Left ventricle myocardium inferior (tissue), 1 donor: Measurements from ENCODE around the gene SPATA31C2. TPM values are rescaled to one million over a fixed set of nuclear protein-coding genes. Genes with fewer than 3 reads are reported as not detected.

Experiments used
- DNase-seq: peaks from one replicate; pipeline ENCODE4 v3.0.0-alpha.2; 2020
- H3K27ac ChIP-seq: fragments of 200-600 bp; replicated peaks from 2 replicates; pipeline ENCODE4 v1.8.0; 2021
- H3K27me3 ChIP-seq: fragments of 200-600 bp; 2 replicates; pipeline ENCODE4 v1.8.0; 2021; ENCODE audit warnings: low read depth
- H3K36me3 ChIP-seq: fragments of 200-600 bp; 2 replicates; pipeline ENCODE4 v1.8.0; 2021
- H3K4me1 ChIP-seq: fragments of 200-600 bp; 2 replicates; pipeline ENCODE4 v1.8.0; 2021
- H3K4me3 ChIP-seq: fragments of 200-600 bp; 2 replicates; pipeline ENCODE4 v1.8.0; 2021; ENCODE audit warnings: mild to moderate bottlenecking, moderate library complexity
- H3K9me3 ChIP-seq: fragments of 200-600 bp; replicated peaks from 2 replicates; pipeline ENCODE4 v1.8.0; 2021
- intact Hi-C: fragments of 100-400 bp; cut with micrococcal nuclease; formaldehyde crosslinking; loops from one replicate; pipeline ENCODE4 v1.11.0; 2022
- total RNA-seq: library from RNA; stranded (reverse); fragmentation: NEBNext Ultra II Directional; extraction: Animal tissue kit (Norgen Biotek cat#: 25700); gene quantifications from one replicate; pipeline ENCODE4 v1.2.1, GENCODE V29; 2021
- TF ChIP-seq, protein P1 (sequence below): fragments of 200-600 bp; IDR thresholded peaks from 2 replicates; pipeline ENCODE4 v1.8.0; 2021; ENCODE audit warnings: antibody characterized with exemption, mild to moderate bottlenecking, borderline replicate concordance
- donor health status: DM: no; HTN: yes; CAD: no; lungs with severe emphysema.

The SPATA31C2 gene
- total RNA-seq, 1 donor from 2014 or later: not detected

- Histone ChIP-seq H3K4me3 (no peak overlapping the region), H3K4me1 (peaks cover 12% of the 10 kb centered on the region), H3K9me3 (no peaks in the 10 kb centered on the region), H3K27ac (no peak overlapping the region), H3K36me3 (no peaks in the 10 kb centered on the region), H3K27me3 (peaks cover 5% of the 10 kb centered on the region)
- intact Hi-C loops: no loop called here
- TF ChIP-seq, protein P1, sequence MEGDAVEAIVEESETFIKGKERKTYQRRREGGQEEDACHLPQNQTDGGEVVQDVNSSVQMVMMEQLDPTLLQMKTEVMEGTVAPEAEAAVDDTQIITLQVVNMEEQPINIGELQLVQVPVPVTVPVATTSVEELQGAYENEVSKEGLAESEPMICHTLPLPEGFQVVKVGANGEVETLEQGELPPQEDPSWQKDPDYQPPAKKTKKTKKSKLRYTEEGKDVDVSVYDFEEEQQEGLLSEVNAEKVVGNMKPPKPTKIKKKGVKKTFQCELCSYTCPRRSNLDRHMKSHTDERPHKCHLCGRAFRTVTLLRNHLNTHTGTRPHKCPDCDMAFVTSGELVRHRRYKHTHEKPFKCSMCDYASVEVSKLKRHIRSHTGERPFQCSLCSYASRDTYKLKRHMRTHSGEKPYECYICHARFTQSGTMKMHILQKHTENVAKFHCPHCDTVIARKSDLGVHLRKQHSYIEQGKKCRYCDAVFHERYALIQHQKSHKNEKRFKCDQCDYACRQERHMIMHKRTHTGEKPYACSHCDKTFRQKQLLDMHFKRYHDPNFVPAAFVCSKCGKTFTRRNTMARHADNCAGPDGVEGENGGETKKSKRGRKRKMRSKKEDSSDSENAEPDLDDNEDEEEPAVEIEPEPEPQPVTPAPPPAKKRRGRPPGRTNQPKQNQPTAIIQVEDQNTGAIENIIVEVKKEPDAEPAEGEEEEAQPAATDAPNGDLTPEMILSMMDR: no peak
- no peak for DNase-seq
Measured at GRCh38 chr9:88180081-88180765, 41.9 kb upstream of the SPATA31C2 start.

- Histone ChIP-seq H3K4me3 (no peak overlapping the region), H3K36me3 (no peaks in the 10 kb centered on the region), H3K27ac (no peak overlapping the region), H3K27me3 (peaks cover 5% of the 10 kb centered on the region), H3K4me1 (peaks cover 7% of the 10 kb centered on the region), H3K9me3 (no peaks in the 10 kb centered on the region)
- intact Hi-C loops: no loop called here
- TF ChIP-seq, protein P1: no peak
- DNase-seq: peak; percentile 18
Measured at GRCh38 chr9:88179062-88179521, 40.8 kb upstream of the SPATA31C2 start.

DNA sequence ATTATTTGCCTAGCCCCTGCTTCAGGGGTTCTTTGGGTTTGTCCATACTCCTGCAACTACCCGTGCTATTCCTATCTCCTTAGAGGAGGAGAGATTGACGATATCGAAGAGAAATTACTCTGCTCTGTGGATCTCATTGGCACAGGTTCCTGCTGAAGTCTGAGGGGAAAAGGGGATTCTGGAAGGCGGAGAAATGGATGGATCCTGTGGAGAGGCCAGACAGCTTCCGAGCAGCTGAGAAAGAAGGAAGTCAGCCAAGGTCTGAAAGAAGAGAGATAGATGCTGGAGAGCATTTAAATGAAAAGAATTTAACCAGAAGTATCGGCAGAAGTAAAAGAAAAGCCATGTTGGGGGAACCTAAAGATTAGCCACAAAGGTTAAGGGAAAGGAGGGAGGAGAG is 40.4 kb upstream of the SPATA31C2 start:
- TF ChIP-seq, protein P1: no peak
- peaks cover 5% of the 10 kb centered on the region for H3K27me3 ChIP-seq
- H3K36me3 ChIP-seq: no peaks in the 10 kb centered on the region
- peaks cover 2% of the 10 kb centered on the region for H3K4me1 ChIP-seq
- H3K27ac ChIP-seq: no peak overlapping the region
- DNase-seq: no peak
- no peaks in the 10 kb centered on the region for H3K9me3 ChIP-seq
- intact Hi-C loops: no loop called here
- no peak overlapping the region for H3K4me3 ChIP-seq

DNA sequence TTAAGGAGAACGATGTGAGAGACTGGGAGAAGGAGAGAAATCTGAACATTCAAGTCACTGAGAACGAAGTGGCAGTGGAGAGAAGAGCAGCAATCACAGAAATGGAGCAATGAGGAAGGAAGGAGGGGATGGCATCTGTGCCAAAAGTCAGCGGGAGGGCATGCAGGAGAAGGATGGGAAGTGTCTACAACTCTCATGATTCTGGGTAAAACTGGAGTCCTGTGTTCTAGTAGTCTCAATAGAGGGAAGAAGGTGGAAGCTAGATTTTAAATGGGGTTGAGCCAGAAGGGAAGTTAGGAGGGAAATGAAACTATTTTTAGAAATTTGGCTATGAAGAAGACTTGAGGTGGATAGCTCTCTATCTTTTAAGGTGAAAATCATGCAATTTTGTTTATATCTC is 39.1 kb upstream of the SPATA31C2 start:
- H3K27me3 ChIP-seq: peaks cover 5% of the 10 kb centered on the region
- H3K4me1 ChIP-seq: no peaks in the 10 kb centered on the region
- TF ChIP-seq, protein P1: no peak
- no peak overlapping the region for H3K27ac ChIP-seq
- no peaks in the 10 kb centered on the region for H3K9me3 ChIP-seq
- no peak overlapping the region for H3K4me3 ChIP-seq
- H3K36me3 ChIP-seq: no peaks in the 10 kb centered on the region
- no peak for DNase-seq
- intact Hi-C loops: no loop called here

- no peak for DNase-seq
- TF ChIP-seq, protein P1: no peak
- Histone ChIP-seq H3K36me3 (no peaks in the 10 kb centered on the region), H3K27me3 (peaks cover 4% of the 10 kb centered on the region), H3K9me3 (no peaks in the 10 kb centered on the region), H3K4me1 (no peaks in the 10 kb centered on the region), H3K4me3 (no peak overlapping the region), H3K27ac (no peak overlapping the region)
- intact Hi-C loops: no loop called here
Measured at GRCh38 chr9:88174324-88174723, 36.0 kb upstream of the SPATA31C2 start.
